IMR-90 (cell line): ENCODE measurements around the gene LGALSL. TPM values are rescaled to one million over a fixed set of nuclear protein-coding genes. Genes with fewer than 3 reads are reported as not detected.

Experiments used
- ATAC-seq: fragments of 200-7000 bp; cut with Tn5 transposase; 2 replicates; pipeline ENCODE4 v1.9.1; 2020; ENCODE audit warnings: low read depth, mild to moderate bottlenecking, moderate library complexity
- BruUV-seq: library from RNA; stranded (reverse); fragments of 400-500 nt; replicated peaks from 2 replicates; lab custom pipeline; 2021; lab: Mats Ljungman, UMichigan
- CTCF ChIA-PET: fragments of 300-600 bp; formaldehyde crosslinking; extraction: SDS; loops from one replicate; lab custom pipeline; 2021; ENCODE audit warnings: antibody characterized with exemption; lab: Yijun Ruan, JAX
- POLR2A ChIA-PET: fragments of 300-600 bp; sonication (Branson Sonifier 250); formaldehyde crosslinking; loops from one replicate; lab custom pipeline; 2022; ENCODE audit warnings: antibody characterized with exemption; ENCODE audit not compliant: unreplicated experiment; lab: Charles Lee
- DNase-seq: peaks from one replicate; pipeline ENCODE4 v3.0.0; 2013
- H2AFZ ChIP-seq: replicated peaks from 2 replicates; pipeline ENCODE3; 2013; ENCODE audit warnings: low read length, mild to moderate bottlenecking; ENCODE audit not compliant: poor library complexity
- H2AK5ac ChIP-seq: 2 replicates; pipeline ENCODE4 v1.6.1; 2013; ENCODE audit warnings: low read depth, low read length, inconsistent platforms
- H2AK9ac ChIP-seq: replicated peaks from 2 replicates; pipeline ENCODE3; 2013; ENCODE audit warnings: mild to moderate bottlenecking, low read depth, low read length, moderate library complexity; ENCODE audit not compliant: poor library complexity
- H2BK120ac ChIP-seq: 2 replicates; pipeline ENCODE4 v1.6.1; 2013; ENCODE audit warnings: low read depth, low read length, inconsistent platforms
- H2BK15ac ChIP-seq: 3 replicates; pipeline ENCODE4 v1.6.1; 2013; ENCODE audit warnings: low read depth, low read length, inconsistent platforms
- H2BK20ac ChIP-seq: 2 replicates; pipeline ENCODE4 v1.6.1; 2013; ENCODE audit warnings: low read depth, mild to moderate bottlenecking, inconsistent platforms, low read length, moderate library complexity
- H2BK5ac ChIP-seq: 2 replicates; pipeline ENCODE4 v1.6.1; 2013; ENCODE audit warnings: mild to moderate bottlenecking, low read depth, low read length, inconsistent platforms; ENCODE audit not compliant: poor library complexity, severe bottlenecking
- H3K14ac ChIP-seq: replicated peaks from 2 replicates; pipeline ENCODE4 v1.6.1; 2013; ENCODE audit warnings: low read depth, low read length, inconsistent platforms
- H3K18ac ChIP-seq: 2 replicates; pipeline ENCODE4 v1.6.1; 2013; ENCODE audit warnings: low read depth, low read length, control low read depth
- H3K23ac ChIP-seq: 2 replicates; pipeline ENCODE4 v1.6.1; 2013; ENCODE audit warnings: low read depth, low read length, inconsistent platforms
- H3K27ac ChIP-seq: 2 replicates; pipeline ENCODE4 v1.5.1; 2013; ENCODE audit warnings: mild to moderate bottlenecking, control low read depth, low read length; ENCODE audit not compliant: insufficient read depth
- H3K27me3 ChIP-seq: 2 replicates; pipeline ENCODE4 v1.6.1; 2013; ENCODE audit warnings: low read length; ENCODE audit not compliant: control insufficient read depth, insufficient read depth
- H3K36me3 ChIP-seq: 2 replicates; pipeline ENCODE4 v1.6.1; 2013; ENCODE audit warnings: low read length, mixed read lengths; ENCODE audit not compliant: control insufficient read depth, insufficient read depth
- H3K4ac ChIP-seq: 2 replicates; pipeline ENCODE4 v1.6.1; 2013; ENCODE audit warnings: low read depth, low read length, inconsistent platforms
- H3K4me1 ChIP-seq: 2 replicates; pipeline ENCODE4 v1.6.1; 2013; ENCODE audit warnings: low read length, mixed read lengths; ENCODE audit not compliant: control insufficient read depth, insufficient read depth
- H3K4me2 ChIP-seq: 2 replicates; pipeline ENCODE4 v1.6.1; 2013; ENCODE audit warnings: low read depth, mild to moderate bottlenecking, control low read depth, low read length, moderate library complexity
- H3K4me3 ChIP-seq: 2 replicates; pipeline ENCODE4 v1.5.1; 2013; ENCODE audit warnings: low read depth, mild to moderate bottlenecking, control low read depth, low read length, moderate library complexity; ENCODE audit not compliant: insufficient read depth
- H3K56ac ChIP-seq: 2 replicates; pipeline ENCODE4 v1.6.1; 2013; ENCODE audit warnings: low read length, inconsistent platforms; ENCODE audit not compliant: insufficient read depth; ENCODE audit errors: extremely low read depth
- H3K79me1 ChIP-seq, 2 experiments: 2 replicates each; pipeline ENCODE4 v1.6.1; 2013; ENCODE audit warnings: low read length in 2 of 2, inconsistent platforms in 1 of 2, low read depth in 1 of 2
- H3K9ac ChIP-seq: 2 replicates; pipeline ENCODE4 v1.6.1; 2013; ENCODE audit warnings: low read depth, low read length, control low read depth
- H3K9me1 ChIP-seq: 2 replicates; pipeline ENCODE4 v1.6.1; 2013; ENCODE audit warnings: low read length, inconsistent platforms; ENCODE audit not compliant: insufficient read depth
- H3K9me3 ChIP-seq: 2 replicates; pipeline ENCODE4 v1.6.1; 2013; ENCODE audit warnings: low read length; ENCODE audit not compliant: control insufficient read depth, insufficient read depth
- H4K20me1 ChIP-seq: 2 replicates; pipeline ENCODE4 v1.6.1; 2013; ENCODE audit warnings: low read length, inconsistent platforms; ENCODE audit not compliant: insufficient read depth
- H4K5ac ChIP-seq: 2 replicates; pipeline ENCODE4 v1.6.1; 2013; ENCODE audit warnings: mild to moderate bottlenecking, low read depth, low read length, control low read depth
- H4K8ac ChIP-seq, 2 experiments: 2 replicates each; pipeline ENCODE4 v1.6.1; 2013; ENCODE audit warnings: low read depth in 2 of 2, low read length in 2 of 2, control low read depth in 1 of 2, inconsistent platforms in 1 of 2
- H4K91ac ChIP-seq: 2 replicates; pipeline ENCODE4 v1.6.1; 2013; ENCODE audit warnings: low read depth, low read length, inconsistent platforms; ENCODE audit not compliant: insufficient read depth
- CEBPB ChIP-seq: IDR thresholded peaks from 2 replicates; pipeline ENCODE4 v1.6.1; 2012; ENCODE audit warnings: low read depth, low read length, improper control_type of control experiment
- CHD1 ChIP-seq: IDR thresholded peaks from 2 replicates; pipeline ENCODE4 v1.6.1; 2012; ENCODE audit warnings: low read depth, low read length, improper control_type of control experiment
- FOS ChIP-seq: fragments of 150-350 bp; IDR thresholded peaks from 2 replicates; pipeline ENCODE4 v1.6.1; 2016; ENCODE audit warnings: low read depth, low read length
- MAFK ChIP-seq: IDR thresholded peaks from 2 replicates; pipeline ENCODE4 v1.6.1; 2012; ENCODE audit warnings: low read depth, low read length, improper control_type of control experiment
- MXI1 ChIP-seq: IDR thresholded peaks from 2 replicates; pipeline ENCODE4 v1.6.1; 2012; ENCODE audit warnings: low read depth, mild to moderate bottlenecking, low read length, moderate library complexity, borderline replicate concordance
- NFE2L2 ChIP-seq: fragments of 150-350 bp; IDR thresholded peaks from 2 replicates; pipeline ENCODE4 v1.6.1; 2016; ENCODE audit warnings: low read depth, mild to moderate bottlenecking, low read length
- RCOR1 ChIP-seq: IDR thresholded peaks from 2 replicates; pipeline ENCODE4 v1.6.1; 2012; ENCODE audit warnings: mild to moderate bottlenecking, low read length, improper control_type of control experiment; ENCODE audit not compliant: insufficient replicate concordance
- SMC3 ChIP-seq: fragments of 150-350 bp; IDR thresholded peaks from 2 replicates; pipeline ENCODE4 v1.6.1; 2016; ENCODE audit warnings: low read depth, mild to moderate bottlenecking, antibody characterized with exemption, low read length, moderate library complexity
- WGBS, 2 experiments: methylation state at CpG; one replicate each; pipeline versions ENCODE4 v1.1.5 to v1.1.7; 2013; ENCODE audit warnings: missing lambda C conversion rate in 2 of 2; ENCODE audit not compliant: insufficient read length in 1 of 2; ENCODE audit errors: extremely low coverage in 2 of 2; 5-methylcytosine and 5-hydroxymethylcytosine counted together
- dilution Hi-C: fragments of 300-500 bp; cut with HindIII; formaldehyde crosslinking; loops from one replicate; pipeline ENCODE4 v1.14.3; 2018; ENCODE audit warnings: low sequenced_read_pairs; ENCODE audit not compliant: unreplicated experiment
- in situ Hi-C: fragments of 300-500 bp; cut with MboI; formaldehyde crosslinking; loops from 3 replicates; pipeline ENCODE4 v1.14.3; 2019; ENCODE audit warnings: low sequenced_read_pairs, inconsistent platforms, mixed read lengths
- intact Hi-C: fragments of 100-400 bp; cut with micrococcal nuclease; formaldehyde crosslinking; loops from 2 replicates; pipeline ENCODE4 v1.10.0; 2022
- polyA plus RNA-seq, 3 experiments: library from polyadenylated mRNA; depleted of rRNA; stranded (reverse); fragments of >200 nt; gene quantifications; 2 replicates each; pipeline ENCODE4 v1.2.3, GENCODE V29; 2012; ENCODE audit warnings: low replicate concordance in 1 of 3
- total RNA-seq: library from RNA; depleted of rRNA; stranded (reverse); fragments of >200 nt; gene quantifications from 2 replicates; pipeline ENCODE4 v1.2.3, GENCODE V29; 2012
- TF ChIP-seq, protein P1 (sequence below): fragments of 150-350 bp; IDR thresholded peaks from 2 replicates; pipeline ENCODE4 v1.6.1; 2016; ENCODE audit warnings: low read depth, mild to moderate bottlenecking, low read length, moderate library complexity, borderline replicate concordance
- TF ChIP-seq, protein P2 (sequence below): conservative IDR thresholded peaks from 2 replicates; pipeline ENCODE4 v1.5.1; 2012; ENCODE audit warnings: mild to moderate bottlenecking, low read depth, low read length, improper control_type of control experiment
- TF ChIP-seq, protein P3 (sequence below): fragments of 150-350 bp; IDR thresholded peaks from 2 replicates; pipeline ENCODE4 v1.6.1; 2017; ENCODE audit warnings: mild to moderate bottlenecking, antibody characterized with exemption, low read length, low read depth

LGALSL gene
- total and polyA plus RNA-seq, 2 of the 4 experiments (the other 2 are of a cell fraction), result 0.86 to 2.9 TPM

- no peak overlapping the region for H2AK5ac ChIP-seq
Measured at GRCh38 chr2:64419596-64420165, 34.3 kb upstream of the LGALSL start.

More at GRCh38 chr2:64419596-64420165, 34.3 kb upstream of the LGALSL start:
- intact Hi-C loops, result no loop called here
- no peaks in the 10 kb centered on the region for H3K4me1 ChIP-seq
- no peak overlapping the region for H3K9ac ChIP-seq
- H2AK9ac ChIP-seq, result no peak overlapping the region
- H2AFZ ChIP-seq, result no peak overlapping the region
- H2BK5ac ChIP-seq, result no peak overlapping the region
- no peaks in the 10 kb centered on the region for H3K9me3 ChIP-seq
- dilution Hi-C loops, result no loop called here
- no peaks in the 10 kb centered on the region for H3K79me1 ChIP-seq
- no peak overlapping the region for H2BK15ac ChIP-seq
- no peak overlapping the region for H4K5ac ChIP-seq
- H4K91ac ChIP-seq, result no peak overlapping the region
- no peak for DNase-seq
- no peak overlapping the region for H3K18ac ChIP-seq
- ChIA-PET CTCF (no interaction called here), POLR2A (no interaction called here)
- no peak for ATAC-seq
- no peaks in the 10 kb centered on the region for H4K20me1 ChIP-seq
- TF ChIP-seq MAFK (no peak), SMC3 (no peak), FOS (no peak), RCOR1 (no peak), MXI1 (no peak), NFE2L2 (no peak), CHD1 (no peak), CEBPB (no peak)
- TF ChIP-seq, protein P1, sequence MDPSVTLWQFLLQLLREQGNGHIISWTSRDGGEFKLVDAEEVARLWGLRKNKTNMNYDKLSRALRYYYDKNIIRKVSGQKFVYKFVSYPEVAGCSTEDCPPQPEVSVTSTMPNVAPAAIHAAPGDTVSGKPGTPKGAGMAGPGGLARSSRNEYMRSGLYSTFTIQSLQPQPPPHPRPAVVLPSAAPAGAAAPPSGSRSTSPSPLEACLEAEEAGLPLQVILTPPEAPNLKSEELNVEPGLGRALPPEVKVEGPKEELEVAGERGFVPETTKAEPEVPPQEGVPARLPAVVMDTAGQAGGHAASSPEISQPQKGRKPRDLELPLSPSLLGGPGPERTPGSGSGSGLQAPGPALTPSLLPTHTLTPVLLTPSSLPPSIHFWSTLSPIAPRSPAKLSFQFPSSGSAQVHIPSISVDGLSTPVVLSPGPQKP, result no peak
- TF ChIP-seq, protein P2, sequence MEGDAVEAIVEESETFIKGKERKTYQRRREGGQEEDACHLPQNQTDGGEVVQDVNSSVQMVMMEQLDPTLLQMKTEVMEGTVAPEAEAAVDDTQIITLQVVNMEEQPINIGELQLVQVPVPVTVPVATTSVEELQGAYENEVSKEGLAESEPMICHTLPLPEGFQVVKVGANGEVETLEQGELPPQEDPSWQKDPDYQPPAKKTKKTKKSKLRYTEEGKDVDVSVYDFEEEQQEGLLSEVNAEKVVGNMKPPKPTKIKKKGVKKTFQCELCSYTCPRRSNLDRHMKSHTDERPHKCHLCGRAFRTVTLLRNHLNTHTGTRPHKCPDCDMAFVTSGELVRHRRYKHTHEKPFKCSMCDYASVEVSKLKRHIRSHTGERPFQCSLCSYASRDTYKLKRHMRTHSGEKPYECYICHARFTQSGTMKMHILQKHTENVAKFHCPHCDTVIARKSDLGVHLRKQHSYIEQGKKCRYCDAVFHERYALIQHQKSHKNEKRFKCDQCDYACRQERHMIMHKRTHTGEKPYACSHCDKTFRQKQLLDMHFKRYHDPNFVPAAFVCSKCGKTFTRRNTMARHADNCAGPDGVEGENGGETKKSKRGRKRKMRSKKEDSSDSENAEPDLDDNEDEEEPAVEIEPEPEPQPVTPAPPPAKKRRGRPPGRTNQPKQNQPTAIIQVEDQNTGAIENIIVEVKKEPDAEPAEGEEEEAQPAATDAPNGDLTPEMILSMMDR, result no peak
- TF ChIP-seq, protein P3, sequence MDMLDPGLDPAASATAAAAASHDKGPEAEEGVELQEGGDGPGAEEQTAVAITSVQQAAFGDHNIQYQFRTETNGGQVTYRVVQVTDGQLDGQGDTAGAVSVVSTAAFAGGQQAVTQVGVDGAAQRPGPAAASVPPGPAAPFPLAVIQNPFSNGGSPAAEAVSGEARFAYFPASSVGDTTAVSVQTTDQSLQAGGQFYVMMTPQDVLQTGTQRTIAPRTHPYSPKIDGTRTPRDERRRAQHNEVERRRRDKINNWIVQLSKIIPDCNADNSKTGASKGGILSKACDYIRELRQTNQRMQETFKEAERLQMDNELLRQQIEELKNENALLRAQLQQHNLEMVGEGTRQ, result no peak
- H2BK120ac ChIP-seq, result no peak overlapping the region
- BruUV-seq, result no TSS peak
- H3K56ac ChIP-seq, result no peak overlapping the region
- H2BK20ac ChIP-seq, result no peak overlapping the region
- no peak overlapping the region for H3K4me2 ChIP-seq
- H3K9me1 ChIP-seq, result no peaks in the 10 kb centered on the region
- in situ Hi-C loops, result no loop called here
- no peak overlapping the region for H3K14ac ChIP-seq
- no peak overlapping the region for H3K27ac ChIP-seq
- no peak overlapping the region for H4K8ac ChIP-seq
- H3K23ac ChIP-seq, result no peak overlapping the region
- no peaks in the 10 kb centered on the region for H3K36me3 ChIP-seq
- WGBS, 2 experiments, result no CpG with 5 or more reads among the region's 2 CpGs
- H3K4ac ChIP-seq, result no peak overlapping the region
- H3K27me3 ChIP-seq, result peaks cover 35% of the 10 kb centered on the region
- no peak overlapping the region for H3K4me3 ChIP-seq
